ENCODE results near the gene BTBD7. TPM values are rescaled to one million over a fixed set of nuclear protein-coding genes. Genes with fewer than 3 reads are reported as not detected.

Gene BTBD7
- total RNA-seq, 1 experiment from 2014 or later = 24.7 TPM

DNA sequence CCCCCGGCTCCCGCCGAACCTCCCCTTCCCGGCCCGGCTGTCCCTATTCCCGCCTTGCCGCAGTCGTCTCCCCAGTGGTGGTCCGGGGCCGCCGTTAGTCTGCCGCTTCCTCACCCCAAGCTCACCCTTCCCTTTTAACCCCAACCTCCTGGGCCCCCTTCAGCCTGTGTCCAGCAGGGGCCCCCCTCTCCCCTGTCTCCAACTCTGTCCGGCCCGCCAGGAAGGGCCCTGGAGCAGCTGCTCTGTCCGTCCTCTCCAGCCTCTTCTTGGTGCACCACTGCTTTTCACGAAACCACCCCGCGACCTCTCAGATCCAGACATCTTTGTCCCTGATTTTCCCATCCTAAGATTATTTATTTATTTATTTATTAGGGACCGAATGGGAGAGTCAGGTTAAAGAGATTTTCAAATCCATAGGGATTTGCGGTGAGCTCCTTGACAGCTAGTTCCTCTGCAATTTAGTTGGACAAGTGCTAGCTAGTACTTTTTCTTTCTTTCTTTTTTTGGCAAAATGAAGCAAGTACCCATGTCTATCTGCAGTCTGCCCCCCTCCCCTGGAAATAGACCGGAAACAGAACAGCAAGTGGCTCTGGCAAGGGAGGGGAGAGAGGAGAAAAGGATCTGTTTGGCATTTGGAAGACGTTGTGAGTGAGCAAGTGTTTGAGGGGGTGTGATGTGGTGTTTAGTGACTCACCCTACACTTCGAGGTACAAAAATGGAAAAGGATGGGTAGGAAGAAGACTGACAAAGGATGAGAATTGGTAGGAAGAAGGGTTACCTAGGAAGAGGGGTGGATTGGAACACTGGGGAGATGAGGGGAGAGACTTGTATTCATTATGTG lies 125.1 kb downstream of the BTBD7 start:
- Histone ChIP-seq H3K27ac (ENCODE audit: low read length) (peak overlapping the region; percentile 74), H3K4me3 (ENCODE audit: low read depth in 2 of 2, low read length in 2 of 2) (peak overlapping the region; percentile 75 to 86), H3K27me3 (ENCODE audit: control insufficient read depth, insufficient read depth, low read length) (no peaks in the 10 kb centered on the region), H3K9me3 (ENCODE audit: control insufficient read depth, insufficient read depth, low read depth, low read length) (no peaks in the 10 kb centered on the region), H3K4me1 (ENCODE audit: control insufficient read depth, insufficient read depth, low read length) (no peaks in the 10 kb centered on the region; the same call in 1 of the 2 replicates), H3K36me3 (ENCODE audit: control insufficient read depth, insufficient read depth, low read length) (peaks cover 7% of the 10 kb centered on the region; the same call in 1 of the 2 replicates)
- in situ Hi-C loops (cut with HindIII; ENCODE audit: low pct_unique_long_range_greater_than_20kb, low sequenced_read_pairs) = no loop called here
- ChIA-PET CTCF (interaction anchor here (0.6 to 1.6 kb wide), 3 partner anchors 17 to 406 kb away, joined by 3 to 8 read pairs (median 4); no protein-coding TSS in a partner anchor), POLR2A (interaction anchor here (0.7 to 1.3 kb wide), 2 partner anchors 22 to 53 kb away, joined by 3 read pairs; no protein-coding TSS in a partner anchor)
- no TSS peak for BruUV-seq (replicated peaks)
- TF ChIP-seq, protein P1, sequence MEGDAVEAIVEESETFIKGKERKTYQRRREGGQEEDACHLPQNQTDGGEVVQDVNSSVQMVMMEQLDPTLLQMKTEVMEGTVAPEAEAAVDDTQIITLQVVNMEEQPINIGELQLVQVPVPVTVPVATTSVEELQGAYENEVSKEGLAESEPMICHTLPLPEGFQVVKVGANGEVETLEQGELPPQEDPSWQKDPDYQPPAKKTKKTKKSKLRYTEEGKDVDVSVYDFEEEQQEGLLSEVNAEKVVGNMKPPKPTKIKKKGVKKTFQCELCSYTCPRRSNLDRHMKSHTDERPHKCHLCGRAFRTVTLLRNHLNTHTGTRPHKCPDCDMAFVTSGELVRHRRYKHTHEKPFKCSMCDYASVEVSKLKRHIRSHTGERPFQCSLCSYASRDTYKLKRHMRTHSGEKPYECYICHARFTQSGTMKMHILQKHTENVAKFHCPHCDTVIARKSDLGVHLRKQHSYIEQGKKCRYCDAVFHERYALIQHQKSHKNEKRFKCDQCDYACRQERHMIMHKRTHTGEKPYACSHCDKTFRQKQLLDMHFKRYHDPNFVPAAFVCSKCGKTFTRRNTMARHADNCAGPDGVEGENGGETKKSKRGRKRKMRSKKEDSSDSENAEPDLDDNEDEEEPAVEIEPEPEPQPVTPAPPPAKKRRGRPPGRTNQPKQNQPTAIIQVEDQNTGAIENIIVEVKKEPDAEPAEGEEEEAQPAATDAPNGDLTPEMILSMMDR (IDR thresholded peaks at IDR 0.05) = peak; percentile 75
- TF ChIP-seq POLR2AphosphoS5 (IDR thresholded peaks at IDR 0.05; ENCODE audit: low read depth, low read length) = no peak
- TF ChIP-seq, protein P2, sequence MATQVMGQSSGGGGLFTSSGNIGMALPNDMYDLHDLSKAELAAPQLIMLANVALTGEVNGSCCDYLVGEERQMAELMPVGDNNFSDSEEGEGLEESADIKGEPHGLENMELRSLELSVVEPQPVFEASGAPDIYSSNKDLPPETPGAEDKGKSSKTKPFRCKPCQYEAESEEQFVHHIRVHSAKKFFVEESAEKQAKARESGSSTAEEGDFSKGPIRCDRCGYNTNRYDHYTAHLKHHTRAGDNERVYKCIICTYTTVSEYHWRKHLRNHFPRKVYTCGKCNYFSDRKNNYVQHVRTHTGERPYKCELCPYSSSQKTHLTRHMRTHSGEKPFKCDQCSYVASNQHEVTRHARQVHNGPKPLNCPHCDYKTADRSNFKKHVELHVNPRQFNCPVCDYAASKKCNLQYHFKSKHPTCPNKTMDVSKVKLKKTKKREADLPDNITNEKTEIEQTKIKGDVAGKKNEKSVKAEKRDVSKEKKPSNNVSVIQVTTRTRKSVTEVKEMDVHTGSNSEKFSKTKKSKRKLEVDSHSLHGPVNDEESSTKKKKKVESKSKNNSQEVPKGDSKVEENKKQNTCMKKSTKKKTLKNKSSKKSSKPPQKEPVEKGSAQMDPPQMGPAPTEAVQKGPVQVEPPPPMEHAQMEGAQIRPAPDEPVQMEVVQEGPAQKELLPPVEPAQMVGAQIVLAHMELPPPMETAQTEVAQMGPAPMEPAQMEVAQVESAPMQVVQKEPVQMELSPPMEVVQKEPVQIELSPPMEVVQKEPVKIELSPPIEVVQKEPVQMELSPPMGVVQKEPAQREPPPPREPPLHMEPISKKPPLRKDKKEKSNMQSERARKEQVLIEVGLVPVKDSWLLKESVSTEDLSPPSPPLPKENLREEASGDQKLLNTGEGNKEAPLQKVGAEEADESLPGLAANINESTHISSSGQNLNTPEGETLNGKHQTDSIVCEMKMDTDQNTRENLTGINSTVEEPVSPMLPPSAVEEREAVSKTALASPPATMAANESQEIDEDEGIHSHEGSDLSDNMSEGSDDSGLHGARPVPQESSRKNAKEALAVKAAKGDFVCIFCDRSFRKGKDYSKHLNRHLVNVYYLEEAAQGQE (IDR thresholded peaks at IDR 0.05; ENCODE audit: insufficient read depth in 1 of 2, low read depth in 2 of 2, low read length in 1 of 2) = no peak
- intact Hi-C loops (cut with micrococcal nuclease; ENCODE audit: unreplicated experiment) = no loop called here
- ATAC-seq (peak; percentile 86), DNase-seq (ENCODE audit: low read depth, low spot score) (peak; percentile 7)

DNA sequence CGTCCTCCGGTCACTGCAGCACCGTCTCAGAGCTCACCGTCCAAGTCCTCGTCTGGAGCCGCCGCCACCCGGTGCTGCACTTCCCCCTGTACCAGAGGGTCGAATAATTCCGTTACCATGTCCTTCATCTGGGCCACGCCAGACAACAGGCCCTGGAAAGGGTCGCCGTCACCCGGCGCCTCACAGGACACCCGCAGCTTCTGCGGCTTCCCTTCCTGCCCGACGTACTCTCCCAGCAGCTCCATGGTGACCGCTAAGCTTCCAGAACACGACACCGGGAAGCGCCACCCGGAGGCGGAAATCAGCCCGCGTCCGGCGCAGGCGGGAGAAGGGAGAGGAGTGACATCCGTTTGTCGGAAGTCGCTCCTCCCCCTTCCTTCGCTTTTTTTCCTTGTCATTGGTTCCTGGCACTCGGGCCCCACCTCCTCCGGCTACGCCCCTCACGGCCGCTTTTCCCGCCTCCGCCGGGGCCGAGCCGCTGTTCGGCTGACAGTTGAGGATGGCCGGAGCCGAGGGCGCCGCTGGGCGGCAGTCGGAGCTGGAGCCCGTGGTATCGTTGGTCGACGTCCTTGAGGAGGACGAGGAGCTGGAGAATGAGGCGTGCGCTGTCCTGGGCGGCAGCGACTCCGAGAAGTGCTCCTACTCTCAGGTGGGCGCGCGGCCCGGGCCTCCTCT lies 125.9 kb downstream of the BTBD7 start, which contains the start of the genes GON7 and UBR7:
Gene GON7 (minus strand): TSS at position 273 of the 675 bp plus-strand sequence. CDS start 28 bp downstream, at position 245.
Gene UBR7 (plus strand): TSS at position 464 of the 675 bp plus-strand sequence. CDS start 36 bp downstream, at position 500.
- CTCF ChIA-PET = interaction anchor here (0.5 to 1.6 kb wide), 3 partner anchors 65 to 664 kb away, joined by 3 to 5 read pairs (median 4); no protein-coding TSS in a partner anchor
- intact Hi-C loops (cut with micrococcal nuclease; ENCODE audit: unreplicated experiment) = no loop called here
- Histone ChIP-seq H3K27me3 (ENCODE audit: control insufficient read depth, insufficient read depth, low read length) (no peaks in the 10 kb centered on the region), H3K4me3 (ENCODE audit: low read depth in 2 of 2, low read length in 2 of 2) (peak within 1 kb of the TSS; percentile 75 to 86), H3K27ac (ENCODE audit: low read length) (peak within 1 kb of the TSS; percentile 74), H3K9me3 (ENCODE audit: control insufficient read depth, insufficient read depth, low read depth, low read length) (no peaks in the 10 kb centered on the region), H3K4me1 (ENCODE audit: control insufficient read depth, insufficient read depth, low read length) (no peaks in the 10 kb centered on the region; the same call in 1 of the 2 replicates), H3K36me3 (ENCODE audit: control insufficient read depth, insufficient read depth, low read length) (peaks cover 7% of the 10 kb centered on the region; the same call in 1 of the 2 replicates)
- in situ Hi-C loops (cut with HindIII; ENCODE audit: low pct_unique_long_range_greater_than_20kb, low sequenced_read_pairs) = no loop called here
- TF ChIP-seq TCF7L2 (IDR thresholded peaks at IDR 0.05; ENCODE audit: low read depth, low read length) (no peak), SIN3A (IDR thresholded peaks at IDR 0.05; ENCODE audit: borderline replicate concordance, insufficient read depth, low read depth, low read length) (peak; percentile 80; the same call in 1 of the 2 replicates), POLR2AphosphoS5 (IDR thresholded peaks at IDR 0.05; ENCODE audit: low read depth, low read length) (peak; percentile 65)
- TF ChIP-seq, protein P2 (IDR thresholded peaks at IDR 0.05; ENCODE audit: insufficient read depth in 1 of 2, low read depth in 2 of 2, low read length in 1 of 2) = no peak
- peak; percentile 84 for DNase-seq (ENCODE audit: low read depth, low spot score)
- no TSS peak for BruUV-seq (replicated peaks)
- POLR2A ChIA-PET = interaction anchor here (0.7 to 1.3 kb wide), 3 partner anchors 22 to 53 kb away, joined by 3 read pairs; partner anchors contain the start of gene MOAP1
- ATAC-seq = peak; percentile 96

All from Panc1 (cell line).